Mesenchymal stem cell (in vitro differentiated cells and primary cell): ENCODE measurements around the gene SLC23A2.

Experiments
- DNase-seq: peaks from one replicate; pipeline ENCODE4 v3.0.0-alpha.2; 2013
- H2AFZ ChIP-seq: one replicate; pipeline ENCODE4 v1.6.1; 2013; ENCODE audit warnings: low read depth, mild to moderate bottlenecking, control low read depth, inconsistent platforms, low read length, moderate library complexity
- H2AK5ac ChIP-seq: 2 replicates; pipeline ENCODE4 v1.6.1; 2013; ENCODE audit warnings: low read length, moderate library complexity, mild to moderate bottlenecking, inconsistent platforms; ENCODE audit not compliant: severe bottlenecking
- H2BK120ac ChIP-seq: one replicate; pipeline ENCODE4 v1.6.1; 2013; ENCODE audit warnings: low read depth, mild to moderate bottlenecking, inconsistent platforms, low read length, moderate library complexity
- H2BK12ac ChIP-seq, 2 experiments: one replicate each; pipeline ENCODE4 v1.6.1; 2013; ENCODE audit warnings: inconsistent platforms in 2 of 2, low read length in 2 of 2, mild to moderate bottlenecking in 2 of 2, moderate library complexity in 2 of 2, control low read depth in 1 of 2
- H2BK15ac ChIP-seq: one replicate; pipeline ENCODE4 v1.6.1; 2013; ENCODE audit warnings: mild to moderate bottlenecking, low read depth, inconsistent platforms; ENCODE audit not compliant: poor library complexity, severe bottlenecking
- H2BK5ac ChIP-seq: 2 replicates; pipeline ENCODE4 v1.6.1; 2013; ENCODE audit warnings: low read depth, mild to moderate bottlenecking, low read length, control low read depth, inconsistent platforms; ENCODE audit not compliant: poor library complexity, severe bottlenecking
- H3K14ac ChIP-seq, 2 experiments: one replicate each; pipeline ENCODE4 v1.6.1; 2013; ENCODE audit warnings: inconsistent platforms in 2 of 2, low read length in 2 of 2, control low read depth in 1 of 2, mild to moderate bottlenecking in 1 of 2, moderate library complexity in 1 of 2
- H3K18ac ChIP-seq, 2 experiments: one replicate each; pipeline ENCODE4 v1.6.1; 2013; ENCODE audit warnings: inconsistent platforms in 2 of 2, low read length in 2 of 2, control low read depth in 1 of 2, low read depth in 1 of 2, mild to moderate bottlenecking in 1 of 2
- H3K23ac ChIP-seq, 2 experiments: one replicate each; pipeline ENCODE4 v1.6.1; 2013; ENCODE audit warnings: inconsistent platforms in 2 of 2, low read length in 2 of 2, mild to moderate bottlenecking in 2 of 2, moderate library complexity in 2 of 2, control low read depth in 1 of 2
- H3K27ac ChIP-seq: 2 replicates; pipeline ENCODE4 v1.5.1; 2013; ENCODE audit warnings: mild to moderate bottlenecking, moderate library complexity, low read length, control low read depth, inconsistent platforms; ENCODE audit not compliant: poor library complexity, severe bottlenecking
- H3K27me3 ChIP-seq, 2 experiments: 2 replicates each; pipeline versions ENCODE4 v1.6.1 to v1.7.0; 2013; ENCODE audit warnings: low read length in 2 of 2, mild to moderate bottlenecking in 2 of 2, moderate library complexity in 2 of 2, control low read depth in 1 of 2, inconsistent platforms in 1 of 2; ENCODE audit not compliant: control insufficient read depth in 1 of 2, insufficient read depth in 1 of 2
- H3K36me3 ChIP-seq, 2 experiments: 2 replicates each; pipeline versions ENCODE4 v1.6.1 to v1.7.0; 2013; ENCODE audit warnings: low read length in 2 of 2, control low read depth in 1 of 2, inconsistent platforms in 1 of 2, low read depth in 1 of 2, mild to moderate bottlenecking in 1 of 2; ENCODE audit not compliant: insufficient read depth in 2 of 2, control insufficient read depth in 1 of 2
- H3K4ac ChIP-seq, 2 experiments: one replicate each; pipeline ENCODE4 v1.6.1; 2013; ENCODE audit warnings: inconsistent platforms in 2 of 2, low read length in 2 of 2, mild to moderate bottlenecking in 2 of 2, moderate library complexity in 2 of 2, control low read depth in 1 of 2, low read depth in 1 of 2
- H3K4me1 ChIP-seq: 2 replicates; pipeline ENCODE4 v1.6.1; 2013; ENCODE audit warnings: low read depth, low read length, control low read depth; ENCODE audit not compliant: control insufficient read depth, insufficient read depth
- H3K4me2 ChIP-seq: 2 replicates; pipeline ENCODE4 v1.6.1; 2013; ENCODE audit warnings: low read length, mild to moderate bottlenecking, inconsistent platforms; ENCODE audit not compliant: poor library complexity, severe bottlenecking
- H3K4me3 ChIP-seq, 2 experiments: 2 replicates each; pipeline versions ENCODE4 v1.5.1 to v1.7.0; 2013; ENCODE audit warnings: low read length in 2 of 2, mild to moderate bottlenecking in 2 of 2, control low read depth in 1 of 2, low read depth in 1 of 2; ENCODE audit not compliant: insufficient read depth in 1 of 2
- H3K79me1 ChIP-seq: replicated peaks from 2 replicates; pipeline ENCODE4 v1.6.1; 2013; ENCODE audit warnings: mild to moderate bottlenecking, control low read depth, low read length, inconsistent platforms; ENCODE audit not compliant: poor library complexity, severe bottlenecking
- H3K9ac ChIP-seq: 2 replicates; pipeline ENCODE4 v1.7.0; 2013; ENCODE audit warnings: mild to moderate bottlenecking, low read length, moderate library complexity
- H3K9me3 ChIP-seq: 2 replicates; pipeline ENCODE4 v1.7.0; 2013; ENCODE audit warnings: mild to moderate bottlenecking, low read length; ENCODE audit not compliant: control insufficient read depth
- H4K8ac ChIP-seq: one replicate; pipeline ENCODE4 v1.6.1; 2013; ENCODE audit warnings: inconsistent platforms, mild to moderate bottlenecking, low read length, moderate library complexity
- H4K91ac ChIP-seq: one replicate; pipeline ENCODE4 v1.6.1; 2013; ENCODE audit warnings: mild to moderate bottlenecking, low read length, inconsistent platforms
- WGBS: methylation state at CpG from one replicate; pipeline ENCODE4 v1.1.7; 2013; ENCODE audit warnings: mixed read lengths; 5-methylcytosine and 5-hydroxymethylcytosine counted together

Gene SLC23A2

GRCh38 chr20:4913147-4913546 is 88.2 kb downstream of the SLC23A2 start:
- no peak for DNase-seq
- Histone ChIP-seq H2BK120ac (no peak overlapping the region), H4K91ac (no peak overlapping the region), H3K36me3 (peaks cover 6 to 20% of the 10 kb centered on the region in 2 experiments), H3K18ac (no peak overlapping the region), H3K14ac (no peak overlapping the region), H3K4ac (no peak overlapping the region), H3K9ac (no peak overlapping the region), H3K79me1 (peaks cover 13% of the 10 kb centered on the region), H4K8ac (no peak overlapping the region), H2AFZ (no peak overlapping the region), H2BK12ac (no peak overlapping the region), H3K27me3 (no peaks in the 10 kb centered on the region), H3K4me2 (no peak overlapping the region), H2BK5ac (no peak overlapping the region), H2AK5ac (no peak overlapping the region), H3K4me3 (no peak overlapping the region), H3K4me1 (peaks cover 7% of the 10 kb centered on the region), H2BK15ac (no peak overlapping the region), H3K27ac (no peak overlapping the region), H3K23ac (no peak overlapping the region), H3K9me3 (no peaks in the 10 kb centered on the region)
- 85% methylated on average over 6 of the region's 7 CpGs for WGBS

GRCh38 chr20:4912380-4913142 is 88.7 kb downstream of the SLC23A2 start:
- peaks cover 6 to 20% of the 10 kb centered on the region in 2 experiments for H3K36me3 ChIP-seq
- H3K9me3 ChIP-seq: no peaks in the 10 kb centered on the region
- no peak overlapping the region for H2BK5ac ChIP-seq
- no peak overlapping the region for H3K27ac ChIP-seq
- no peak overlapping the region for H3K4me3 ChIP-seq
- peaks cover 6% of the 10 kb centered on the region for H3K4me1 ChIP-seq
- H2BK12ac ChIP-seq: no peak overlapping the region
- DNase-seq: no peak
- WGBS: 95% methylated on average over 13 of the region's 15 CpGs
- no peak overlapping the region for H3K14ac ChIP-seq
- no peaks in the 10 kb centered on the region for H3K27me3 ChIP-seq
- H2BK15ac ChIP-seq: no peak overlapping the region
- H2AK5ac ChIP-seq: no peak overlapping the region
- H3K4ac ChIP-seq: no peak overlapping the region
- H3K18ac ChIP-seq: no peak overlapping the region
- H3K79me1 ChIP-seq: peaks cover 12% of the 10 kb centered on the region
- H2AFZ ChIP-seq: no peak overlapping the region
- no peak overlapping the region for H2BK120ac ChIP-seq
- H4K91ac ChIP-seq: no peak overlapping the region
- H4K8ac ChIP-seq: no peak overlapping the region
- H3K23ac ChIP-seq: no peak overlapping the region
- H3K4me2 ChIP-seq: no peak overlapping the region
- no peak overlapping the region for H3K9ac ChIP-seq

- 77% methylated on average over 4 of the region's 5 CpGs for WGBS
- Histone ChIP-seq H3K79me1 (peaks cover 8% of the 10 kb centered on the region), H3K4ac (no peak overlapping the region), H3K18ac (no peak overlapping the region), H2AK5ac (no peak overlapping the region), H3K4me1 (no peaks in the 10 kb centered on the region), H3K36me3 (peaks cover 6 to 20% of the 10 kb centered on the region in 2 experiments), H4K91ac (no peak overlapping the region), H3K23ac (no peak overlapping the region), H2BK120ac (no peak overlapping the region), H3K9ac (no peak overlapping the region), H3K14ac (no peak overlapping the region), H2BK12ac (no peak overlapping the region), H3K4me3 (no peak overlapping the region), H2AFZ (no peak overlapping the region), H4K8ac (no peak overlapping the region), H2BK5ac (no peak overlapping the region), H2BK15ac (no peak overlapping the region), H3K27ac (no peak overlapping the region), H3K9me3 (no peaks in the 10 kb centered on the region), H3K4me2 (no peak overlapping the region), H3K27me3 (no peaks in the 10 kb centered on the region)
- no peak for DNase-seq
These were observed 90.4 kb downstream of the SLC23A2 start for GRCh38 chr20:4910951-4911350.

- no peak overlapping the region for H2BK5ac ChIP-seq
- no peak overlapping the region for H3K4me2 ChIP-seq
- no peak overlapping the region for H3K18ac ChIP-seq
- no peak overlapping the region for H2BK12ac ChIP-seq
- no peak overlapping the region for H4K8ac ChIP-seq
- peaks cover 10 to 20% of the 10 kb centered on the region in 2 experiments for H3K36me3 ChIP-seq
- peaks cover 10% of the 10 kb centered on the region for H3K79me1 ChIP-seq
- no peaks in the 10 kb centered on the region for H3K27me3 ChIP-seq
- no peak overlapping the region for H2BK120ac ChIP-seq
- no peak overlapping the region for H3K4me3 ChIP-seq
- no peak overlapping the region for H3K9ac ChIP-seq
- no peak overlapping the region for H2AFZ ChIP-seq
- no peak overlapping the region for H3K27ac ChIP-seq
- 94% methylated on average over 2 of the region's 4 CpGs for WGBS
- H3K14ac ChIP-seq: no peak overlapping the region
- no peak overlapping the region for H3K23ac ChIP-seq
- no peak overlapping the region for H3K4ac ChIP-seq
- no peak overlapping the region for H4K91ac ChIP-seq
- no peaks in the 10 kb centered on the region for H3K9me3 ChIP-seq
- no peak overlapping the region for H2BK15ac ChIP-seq
- no peak overlapping the region for H2AK5ac ChIP-seq
- no peaks in the 10 kb centered on the region for H3K4me1 ChIP-seq
- no peak for DNase-seq
These were observed 95.7 kb downstream of the SLC23A2 start for GRCh38 chr20:4905613-4906012.
